Left renal pelvis (tissue), 4 donors: ENCODE data around the gene DPEP3. TPM values are rescaled to one million over a fixed set of nuclear protein-coding genes. Genes with fewer than 3 reads are reported as not detected.
"Not testable (repeated sequence)": the region's sequence is repeated elsewhere in the genome, so short reads cannot be mapped to it uniquely, and the experiment has no call there.

Experiments
- DNase-seq, 4 donors: peaks; one replicate each; pipeline ENCODE4 v3.0.0-alpha.2; 2013; ENCODE audit warnings: low read depth in 4 of 4, low spot score in 3 of 4
- polyA plus RNA-seq, 4 donors: library from polyadenylated mRNA; unstranded; fragments of 120-200 nt; gene quantifications; one replicate each; pipeline ENCODE4 v1.2.1, GENCODE V29; 2013; ENCODE audit not compliant: insufficient read length in 4 of 4

DPEP3 gene
- polyA plus RNA-seq, 4 donors, result 0.07 to 0.09 TPM; not detected in 2

GRCh38 chr16:67994040-67994408 lies 13.7 kb upstream of the DPEP3 start:
- DNase-seq, result not testable (repeated sequence)

DNA sequence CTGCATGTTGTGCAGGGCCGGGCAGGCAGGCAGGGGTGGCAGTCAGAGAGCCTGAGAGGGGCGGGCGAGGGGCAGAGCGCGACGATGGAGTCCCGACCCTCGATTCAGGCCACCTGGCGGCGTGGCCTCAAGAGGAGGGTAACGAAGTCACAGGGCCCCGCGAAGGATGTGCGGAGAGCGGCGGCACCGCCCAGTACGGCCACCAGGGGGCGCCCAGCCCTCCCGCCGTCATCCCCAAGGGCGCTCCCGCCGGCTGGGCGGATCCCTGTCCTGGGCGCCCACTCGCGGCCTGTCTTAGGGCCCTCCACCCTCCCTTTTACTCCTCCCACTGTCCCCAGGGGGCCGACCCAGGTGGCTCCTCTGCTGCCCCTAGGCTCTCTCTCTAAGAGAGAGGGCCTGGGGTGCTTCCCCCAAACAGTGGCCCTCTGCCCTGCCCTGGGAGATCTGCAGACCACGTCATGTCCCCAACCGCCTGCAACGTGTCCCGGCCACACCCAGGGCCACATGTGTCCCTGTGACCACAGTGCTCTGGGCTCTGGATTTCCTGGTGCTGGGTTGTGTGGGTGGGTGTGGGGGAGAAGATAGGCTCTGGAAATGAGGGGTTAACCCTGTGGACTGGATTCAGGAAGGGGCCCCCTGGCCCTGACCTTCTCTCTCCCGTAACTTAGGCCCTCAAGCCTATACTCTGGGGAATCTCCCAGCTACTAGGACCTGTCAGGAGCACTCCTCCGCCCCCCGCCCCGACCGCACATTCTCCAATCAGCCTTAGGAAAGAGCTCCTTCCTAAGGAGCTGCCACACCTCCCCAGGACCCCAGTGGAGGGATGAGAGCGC lies 13.1 kb upstream of the DPEP3 start:
- peak in 1 of 4 donors; percentile 30 for DNase-seq

DNA sequence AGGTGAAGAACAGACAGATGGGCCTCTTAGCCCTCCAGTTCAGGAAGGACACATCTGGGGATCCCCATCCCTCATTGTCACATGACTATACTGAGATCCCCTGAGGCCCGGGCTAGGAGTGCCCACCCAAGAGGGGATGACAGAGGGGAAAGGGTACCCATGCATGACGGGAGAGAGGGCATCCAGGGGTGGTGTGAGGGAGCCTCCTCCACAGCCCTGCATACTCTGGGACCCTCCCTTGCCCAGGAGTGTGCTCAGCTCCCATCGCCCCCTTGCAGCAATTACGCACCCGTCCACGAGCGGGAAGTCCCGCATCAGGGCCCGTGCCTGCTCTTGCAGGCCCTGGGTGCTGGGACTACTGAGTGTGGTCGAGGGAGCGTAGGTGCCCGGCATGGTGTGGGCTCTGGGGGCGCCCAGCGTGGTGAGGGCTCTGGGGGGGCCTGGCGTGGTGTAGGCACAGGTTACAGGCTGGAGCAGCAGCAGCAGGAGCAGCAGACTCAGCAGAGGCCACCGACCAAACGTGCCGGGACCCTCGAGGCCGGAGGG lies 12.4 kb upstream of the DPEP3 start:
- no peak for DNase-seq

DNA sequence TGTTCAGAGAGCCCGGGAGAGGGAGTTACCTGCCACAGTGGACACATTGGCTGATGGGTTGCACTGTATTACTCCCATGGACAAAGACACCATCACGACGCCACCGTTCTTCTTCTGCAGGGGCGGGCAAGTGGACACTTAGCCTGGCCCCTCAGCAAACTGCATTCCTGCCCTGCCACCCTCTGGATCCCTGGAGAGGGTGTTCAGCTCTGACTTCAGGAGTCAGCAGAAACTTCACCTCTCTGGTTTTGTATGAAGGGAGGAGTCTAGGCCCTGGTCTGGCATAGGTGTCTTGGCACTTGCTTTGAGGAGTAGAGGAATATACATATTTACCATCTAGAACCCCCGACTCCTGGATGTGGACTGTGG lies 9.7 kb upstream of the DPEP3 start:
- DNase-seq, result no peak

GRCh38 chr16:67989322-67990017 lies 9.2 kb upstream of the DPEP3 start:
- no peak for DNase-seq

- no peak for DNase-seq
Observed at GRCh38 chr16:67988675-67989074, 8.4 kb upstream of the DPEP3 start.

- no peak for DNase-seq
Observed at GRCh38 chr16:67987460-67988160, 7.3 kb upstream of the DPEP3 start.

GRCh38 chr16:67986949-67987348 lies 6.7 kb upstream of the DPEP3 start:
- no peak for DNase-seq

DNA sequence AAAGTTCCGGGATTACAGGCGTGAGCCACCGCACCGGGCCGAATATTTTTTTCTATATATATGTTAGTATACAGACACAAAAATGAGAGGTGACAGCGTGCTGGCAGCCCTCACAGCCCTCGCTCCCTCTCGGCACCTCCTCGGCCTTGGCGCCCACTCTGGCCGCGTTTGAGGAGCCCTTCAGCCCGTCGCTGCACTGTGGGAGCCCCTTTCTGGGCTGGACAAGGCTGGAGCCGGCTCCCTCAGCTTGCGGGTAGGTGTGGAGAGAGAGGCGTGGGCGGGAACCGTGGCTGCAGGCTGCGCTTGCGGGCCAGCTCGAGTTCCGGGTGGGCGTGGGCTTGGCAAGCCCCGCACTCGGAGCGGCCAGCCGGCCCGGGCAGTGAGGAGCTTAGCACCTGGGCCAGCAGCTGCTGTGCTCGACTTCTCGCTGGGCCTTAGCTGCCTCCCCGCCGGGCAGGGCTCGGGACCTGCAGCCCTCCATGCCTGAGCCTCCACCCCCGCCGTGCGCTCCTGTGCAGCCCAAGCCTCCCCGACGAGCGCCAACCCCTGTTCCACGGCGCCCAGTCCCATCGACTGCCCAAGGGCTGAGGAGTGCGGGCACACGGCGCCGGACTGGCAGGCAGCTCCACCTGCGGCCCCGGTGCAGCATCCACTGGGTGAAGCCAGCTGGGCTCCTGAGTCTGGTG lies 1.9 kb upstream of the DPEP3 start:
- no peak for DNase-seq

DNA sequence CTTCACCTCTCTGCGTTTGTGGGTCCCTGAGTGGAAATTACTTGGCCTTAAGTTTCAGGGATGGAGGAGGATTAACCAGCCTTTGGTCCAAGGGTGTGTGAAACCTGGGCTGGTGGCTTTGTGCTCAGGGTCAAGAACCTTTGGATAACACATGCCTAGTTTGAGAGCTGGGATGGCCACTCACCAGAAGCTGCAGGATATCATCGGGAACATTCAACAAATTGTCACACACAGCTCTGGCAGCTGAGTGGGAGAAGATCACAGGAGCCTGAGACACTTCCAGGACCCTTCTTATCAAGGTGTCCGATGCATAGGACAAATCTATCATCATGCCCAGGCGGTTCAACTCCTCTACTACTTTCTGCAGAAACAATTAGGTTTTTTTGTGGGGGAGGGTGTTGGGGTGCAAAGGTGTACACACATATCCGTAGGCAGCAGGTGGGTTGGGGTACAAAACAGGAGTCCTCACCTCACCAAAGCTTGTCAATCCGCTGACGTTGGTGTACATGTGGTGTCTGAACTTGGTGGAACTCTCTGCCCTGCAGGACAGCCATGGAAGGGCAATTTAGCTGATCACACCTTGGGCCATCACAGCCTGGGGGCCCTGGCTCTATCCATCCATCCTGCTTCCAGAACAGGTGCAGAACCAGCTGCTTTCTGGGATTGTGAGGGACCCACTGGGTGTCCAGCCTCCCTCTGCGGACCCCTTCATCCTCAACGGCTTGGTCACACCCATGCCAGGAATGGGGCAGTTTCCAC lies 2.7 kb downstream of the DPEP3 start:
- DNase-seq, result no peak

GRCh38 chr16:67977005-67977404 lies 3.3 kb downstream of the DPEP3 start:
- no peak for DNase-seq

DNA sequence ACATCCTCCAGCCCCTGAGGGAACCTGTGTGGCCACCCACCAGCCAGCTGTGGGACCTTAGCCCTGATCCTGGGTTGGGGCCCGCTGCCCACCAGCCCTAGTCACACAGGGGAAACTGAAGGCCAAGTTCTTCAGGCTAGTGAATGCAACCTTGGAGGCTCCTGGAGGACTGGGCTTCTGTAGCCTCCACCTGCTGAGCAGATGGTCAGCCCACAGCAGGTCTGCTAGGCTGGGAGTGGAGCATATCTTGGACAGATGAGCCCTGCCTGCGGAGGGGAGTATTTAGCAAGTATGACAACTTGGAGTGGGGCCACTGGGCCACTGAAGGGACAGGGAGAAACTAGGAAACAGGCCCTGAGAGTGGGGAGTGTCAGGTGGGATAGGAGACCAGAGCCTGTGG lies 4.1 kb downstream of the DPEP3 start:
- DNase-seq, result no peak

GRCh38 chr16:67975321-67976105 lies 4.8 kb downstream of the DPEP3 start:
- DNase-seq, result no peak

- not testable (repeated sequence) for DNase-seq
Observed at GRCh38 chr16:67972285-67972684, 8.0 kb downstream of the DPEP3 start.

DNA sequence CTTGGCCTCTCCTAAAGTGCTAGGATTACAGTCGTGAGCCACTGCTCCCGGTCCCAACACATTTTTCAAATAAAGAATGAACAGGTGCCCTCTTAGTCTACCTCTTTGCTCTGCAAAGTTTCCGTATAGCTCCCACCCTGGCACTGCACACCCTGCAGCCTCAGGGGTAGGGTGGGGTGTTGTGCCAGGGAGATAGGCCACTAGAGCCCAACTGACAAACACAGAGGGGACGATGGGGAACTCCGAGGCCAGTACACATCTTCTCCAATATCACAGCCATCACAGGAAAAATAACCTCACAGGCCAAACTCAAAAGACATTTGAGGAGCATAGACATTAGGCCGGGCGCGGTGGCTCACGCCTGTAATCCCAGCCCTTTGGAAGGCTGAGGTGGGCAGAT lies 9.2 kb downstream of the DPEP3 start:
- no peak for DNase-seq

GRCh38 chr16:67969254-67970039 lies 10.9 kb downstream of the DPEP3 start:
- no peak for DNase-seq

DNA sequence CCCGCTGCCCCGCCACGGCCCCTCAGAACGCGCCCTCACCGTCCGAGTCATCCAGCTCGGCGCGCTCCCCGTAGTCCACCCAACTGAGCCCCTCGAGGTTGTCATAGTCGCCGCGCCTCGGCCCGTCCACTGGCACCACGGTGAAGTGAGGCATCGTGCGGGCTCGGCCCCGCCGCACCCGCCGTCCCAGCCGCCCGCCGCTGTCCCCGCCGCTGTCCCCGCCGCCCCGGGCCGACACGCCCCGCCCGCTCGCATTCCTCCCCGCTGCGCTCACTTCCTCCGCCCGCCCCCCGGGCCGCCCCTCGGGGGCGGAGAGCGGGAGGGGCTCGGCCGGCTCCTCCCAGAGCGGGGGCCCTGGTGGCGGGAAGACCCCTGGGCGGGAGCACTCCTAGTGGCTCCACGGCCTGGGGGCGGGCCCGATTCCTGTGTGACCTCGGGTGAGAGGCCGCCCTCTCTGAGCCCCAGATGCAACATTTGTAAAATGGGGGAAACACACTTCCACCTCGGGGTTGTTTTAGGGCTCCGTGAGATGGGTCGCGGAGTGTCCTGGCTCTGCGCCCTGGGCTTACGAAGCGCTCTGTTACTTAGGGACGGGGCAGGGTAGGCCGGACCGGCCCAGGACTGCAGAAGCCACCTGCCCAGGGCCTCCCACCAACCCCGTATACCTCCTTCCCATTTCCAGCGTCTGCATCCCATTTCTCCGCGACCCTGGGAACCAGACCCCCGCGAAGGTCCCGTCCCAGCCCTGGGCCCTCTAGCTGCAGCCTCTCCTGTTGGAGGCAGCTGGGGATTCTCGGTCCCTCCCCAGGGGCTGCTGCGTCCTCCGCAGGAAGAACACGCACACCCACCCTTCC lies 11.7 kb downstream of the DPEP3 start, which contains the start of gene SLC12A4:
Gene SLC12A4 (minus strand): TSS at position 238 of the 854 bp plus-strand sequence. CDS start 84 bp downstream, at position 154.
- peak; percentile 69 to 86 (median 80) for DNase-seq
